Measurements from ENCODE around the gene TMEM63B. TPM values are rescaled to one million over a fixed set of nuclear protein-coding genes. Genes with fewer than 3 reads are reported as not detected.

Gene TMEM63B
- total and polyA plus RNA-seq, 2 donors (not counting 1 experiment from before 2014, with no cell fraction given): 15.4 to 19.1 TPM

- Histone ChIP-seq H3K4me3 (ENCODE audit: control extremely low read depth in 1 of 5, extremely low read depth in 1 of 5, insufficient read depth in 1 of 5, low read depth in 2 of 5, low read length in 4 of 5) (no peak overlapping the region), H3K27ac (ENCODE audit: low read length in 2 of 2) (no peak overlapping the region), H3K79me2 (ENCODE audit: control insufficient read depth, insufficient read depth, low read length) (no peaks in the 10 kb centered on the region), H4K20me1 (ENCODE audit: control insufficient read depth, insufficient read depth, low read length, poor library complexity, severe bottlenecking) (no peaks in the 10 kb centered on the region), H3K9ac (ENCODE audit: low read length) (no peak overlapping the region), H2AFZ (ENCODE audit: insufficient read depth, low read depth, low read length, poor library complexity, severe bottlenecking) (no peak overlapping the region), H3K27me3 (replicated peaks in 1 of 4; ENCODE audit: control extremely low read depth in 1 of 4, control insufficient read depth in 3 of 4, insufficient read depth in 4 of 4, low read length in 3 of 4) (peaks cover 0 to 16% (median 4%) of the 10 kb centered on the region in 4 experiments), H3K9me3 (ENCODE audit: control extremely low read depth in 1 of 3, control insufficient read depth in 2 of 3, insufficient read depth in 1 of 3, low read length in 2 of 3) (peaks cover 0 to 3% (median 0%) of the 10 kb centered on the region in 3 donors), H3K4me2 (replicated peaks; ENCODE audit: low read depth, low read length, poor library complexity, severe bottlenecking) (no peak overlapping the region), H3K36me3 (replicated peaks in 1 of 2; ENCODE audit: control extremely low read depth in 1 of 2, control insufficient read depth in 1 of 2, extremely low read depth in 1 of 2, insufficient read depth in 2 of 2, low read length in 1 of 2) (no peaks in the 10 kb centered on the region), H3K4me1 (ENCODE audit: control insufficient read depth in 2 of 2, insufficient read depth in 2 of 2, low read length in 2 of 2) (peaks cover 4 to 7% of the 10 kb centered on the region in 2 donors)
- ChIA-PET POLR2A (no interaction called here), CTCF (interaction anchor here (0.9 to 9.1 kb wide), 12 partner anchors 9 to 574 kb away, joined by 3 to 128 read pairs (median 10); partner anchors contain the start of gene VEGFA)
- H3K9me3 Mint-ChIP-seq (ENCODE audit: insufficient read depth): no peaks in the 10 kb centered on the region
- ATAC-seq (ENCODE audit: low read depth): no peak
- no peak overlapping the region for H3K4me3 Mint-ChIP-seq
- intact Hi-C loops (cut with micrococcal nuclease): no loop called here
- no peak for DNase-seq
- no peaks in the 10 kb centered on the region for H3K4me1 Mint-ChIP-seq
- WGBS (ENCODE audit: insufficient coverage): 71% methylated on average over 11 of the region's 11 CpGs
- peaks cover 17% of the 10 kb centered on the region for H3K27me3 Mint-ChIP-seq
- no peak overlapping the region for H3K27ac Mint-ChIP-seq
- TF ChIP-seq EZH2 (IDR thresholded peaks at IDR 0.05; ENCODE audit: borderline replicate concordance, insufficient read depth, low read depth, low read length, poor library complexity, severe bottlenecking) (no peak), CTCF (IDR thresholded peaks at IDR 0.05) (no peak)
These were observed 46.5 kb upstream of the TMEM63B start for GRCh38 chr6:44080561-44081521.

DNA sequence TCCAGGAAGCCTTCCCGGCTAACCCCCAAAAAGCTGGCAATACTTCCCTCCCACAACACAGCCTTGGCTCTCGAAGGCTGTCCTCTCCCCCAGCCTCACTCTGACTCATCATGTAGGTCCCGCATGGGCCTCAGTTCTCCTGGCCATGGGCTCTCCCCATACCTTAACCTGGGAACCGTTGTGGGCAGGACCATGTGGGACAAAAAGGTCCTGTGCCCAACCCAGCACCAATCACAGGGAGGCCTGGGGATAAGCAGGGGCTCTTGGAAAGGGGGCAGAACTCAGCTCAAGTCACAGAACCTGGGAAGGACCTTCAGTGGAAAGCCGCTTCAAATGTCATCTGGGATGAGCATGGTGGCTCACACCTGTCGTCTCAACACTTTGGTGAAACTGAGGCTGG, 45.6 kb upstream of the TMEM63B start:
- Histone ChIP-seq H3K9ac (ENCODE audit: low read length) (no peak overlapping the region), H3K36me3 (replicated peaks in 1 of 2; ENCODE audit: control extremely low read depth in 1 of 2, control insufficient read depth in 1 of 2, extremely low read depth in 1 of 2, insufficient read depth in 2 of 2, low read length in 1 of 2) (no peaks in the 10 kb centered on the region), H3K4me2 (replicated peaks; ENCODE audit: low read depth, low read length, poor library complexity, severe bottlenecking) (no peak overlapping the region), H2AFZ (ENCODE audit: insufficient read depth, low read depth, low read length, poor library complexity, severe bottlenecking) (no peak overlapping the region), H3K9me3 (ENCODE audit: control extremely low read depth in 1 of 3, control insufficient read depth in 2 of 3, insufficient read depth in 1 of 3, low read length in 2 of 3) (peaks cover 0 to 2% (median 0%) of the 10 kb centered on the region in 3 donors), H3K4me1 (ENCODE audit: control insufficient read depth in 2 of 2, insufficient read depth in 2 of 2, low read length in 2 of 2) (peaks cover 0 to 5% of the 10 kb centered on the region in 2 donors), H3K27ac (ENCODE audit: low read length in 2 of 2) (no peak overlapping the region), H3K79me2 (ENCODE audit: control insufficient read depth, insufficient read depth, low read length) (no peaks in the 10 kb centered on the region), H3K27me3 (replicated peaks in 1 of 4; ENCODE audit: control extremely low read depth in 1 of 4, control insufficient read depth in 3 of 4, insufficient read depth in 4 of 4, low read length in 3 of 4) (peaks cover 0 to 12% (median 4%) of the 10 kb centered on the region in 4 experiments), H3K4me3 (ENCODE audit: control extremely low read depth in 1 of 5, extremely low read depth in 1 of 5, insufficient read depth in 1 of 5, low read depth in 2 of 5, low read length in 4 of 5) (no peak overlapping the region), H4K20me1 (ENCODE audit: control insufficient read depth, insufficient read depth, low read length, poor library complexity, severe bottlenecking) (no peaks in the 10 kb centered on the region)
- ChIA-PET POLR2A (no interaction called here), CTCF (interaction anchor here (1.1 to 5.6 kb wide), 4 partner anchors 308 to 475 kb away, joined by 3 to 102 read pairs (median 54); partner anchors contain the start of gene VEGFA)
- ATAC-seq (ENCODE audit: low read depth): no peak
- peaks cover 17% of the 10 kb centered on the region for H3K27me3 Mint-ChIP-seq
- no peak overlapping the region for H3K27ac Mint-ChIP-seq
- DNase-seq: no peak
- TF ChIP-seq CTCF (IDR thresholded peaks at IDR 0.05) (no peak), EZH2 (IDR thresholded peaks at IDR 0.05; ENCODE audit: borderline replicate concordance, insufficient read depth, low read depth, low read length, poor library complexity, severe bottlenecking) (no peak)
- H3K4me1 Mint-ChIP-seq: no peaks in the 10 kb centered on the region
- intact Hi-C loops (cut with micrococcal nuclease): no loop called here
- 92% methylated on average over 6 of the region's 6 CpGs for WGBS (ENCODE audit: insufficient coverage)
- no peak overlapping the region for H3K4me3 Mint-ChIP-seq
- H3K9me3 Mint-ChIP-seq (ENCODE audit: insufficient read depth): no peaks in the 10 kb centered on the region
